Embryonic facial prominence (tissue), 1 donor: Measurements from ENCODE around the gene YIPF2.
"Not testable (repeated sequence)": the region's sequence is repeated elsewhere in the genome, so short reads cannot be mapped to it uniquely, and the experiment has no call there.

Experiments
- DNase-seq: peaks from one replicate; pipeline ENCODE4 v3.0.0-alpha.2; 2016; ENCODE audit errors: extremely low spot score

Gene YIPF2

DNA sequence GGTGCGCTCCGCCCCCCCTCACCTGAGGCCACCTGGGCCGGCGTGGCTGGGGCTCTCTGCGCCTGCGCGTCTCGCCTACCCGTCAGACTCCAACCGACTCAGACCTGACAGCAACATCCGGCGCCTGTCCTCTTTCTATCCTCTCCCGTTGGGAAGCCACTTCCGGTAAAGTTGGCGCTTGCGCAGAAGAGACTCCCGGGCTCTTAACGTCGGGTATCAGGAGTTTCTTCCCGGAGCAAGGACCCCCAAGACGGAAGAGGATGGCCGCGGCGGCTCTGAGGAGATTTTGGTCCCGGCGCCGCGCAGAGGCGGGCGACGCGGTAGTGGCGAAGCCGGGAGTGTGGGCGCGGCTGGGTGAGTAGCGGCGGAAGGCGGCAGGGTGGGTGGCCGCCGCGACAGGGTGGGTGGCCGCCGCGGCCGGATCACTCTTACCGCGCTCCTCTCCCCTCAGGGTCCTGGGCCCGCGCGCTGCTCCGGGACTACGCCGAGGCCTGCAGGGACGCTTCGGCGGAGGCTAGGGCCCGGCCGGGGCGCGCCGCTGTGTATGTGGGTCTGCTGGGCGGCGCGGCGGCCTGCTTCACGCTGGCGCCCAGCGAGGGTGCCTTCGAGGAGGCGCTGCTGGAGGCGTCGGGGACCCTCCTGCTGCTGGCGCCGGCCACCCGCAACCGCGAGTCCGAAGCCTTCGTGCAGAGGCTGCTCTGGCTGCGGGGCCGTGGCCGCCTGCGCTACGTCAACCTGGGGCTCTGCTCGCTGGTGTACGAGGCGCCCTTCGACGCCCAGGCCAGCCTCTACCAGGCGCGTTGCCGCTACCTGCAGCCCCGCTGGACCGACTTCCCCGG, at the start of gene YIPF2, which contains the start of gene TIMM29:
Gene YIPF2 (minus strand): TSS at position 77 of the 839 bp plus-strand sequence. CDS start 229 bp downstream, outside the sequence.
Gene TIMM29 (plus strand): TSS at position 249 of the 839 bp plus-strand sequence. CDS start 12 bp downstream, at position 261.
- peak; percentile 98 for DNase-seq

GRCh38 chr19:10977742-10978092, 49.3 kb upstream of the YIPF2 start:
- DNase-seq, result no peak

GRCh38 chr19:10976131-10976892, 47.9 kb upstream of the YIPF2 start:
- DNase-seq, result no peak

DNA sequence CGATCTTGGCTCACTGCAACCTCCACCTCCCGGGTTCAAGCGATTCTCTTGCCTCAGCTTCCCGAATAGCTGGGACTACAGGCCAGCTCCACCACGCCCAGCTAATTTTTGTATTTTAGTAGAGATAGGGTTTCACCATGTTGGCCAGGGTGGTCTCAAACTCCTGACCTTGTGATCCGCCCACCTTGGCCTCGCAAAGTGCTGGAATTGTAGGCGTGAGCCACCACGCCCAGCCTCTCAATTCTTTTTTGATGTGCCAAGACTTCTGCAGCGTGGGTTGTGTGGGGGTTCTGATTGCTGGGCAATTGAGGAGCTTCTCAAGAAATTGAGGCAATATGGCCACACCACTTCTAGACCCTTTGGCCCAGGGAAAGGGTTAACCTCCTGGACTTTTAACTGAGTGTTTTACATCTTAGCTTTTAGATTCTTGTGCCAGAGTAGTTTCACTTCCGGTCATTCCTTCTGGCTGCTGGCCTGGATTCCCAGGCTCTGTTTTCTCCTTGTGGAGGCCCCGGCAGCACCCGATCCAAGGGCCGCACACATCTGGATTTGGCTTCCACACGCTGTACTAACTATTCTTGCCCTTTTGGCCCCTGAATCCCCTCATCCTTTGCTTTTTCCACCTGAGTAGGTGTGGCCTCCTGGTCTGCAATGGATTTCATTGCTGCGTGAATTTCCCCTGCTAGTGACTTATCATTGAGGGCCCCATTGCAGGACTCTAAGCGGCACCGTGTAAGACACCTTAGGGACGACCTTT, 47.1 kb upstream of the YIPF2 start:
- no peak for DNase-seq

GRCh38 chr19:10971107-10971726, 42.8 kb upstream of the YIPF2 start:
- DNase-seq, result no peak

DNA sequence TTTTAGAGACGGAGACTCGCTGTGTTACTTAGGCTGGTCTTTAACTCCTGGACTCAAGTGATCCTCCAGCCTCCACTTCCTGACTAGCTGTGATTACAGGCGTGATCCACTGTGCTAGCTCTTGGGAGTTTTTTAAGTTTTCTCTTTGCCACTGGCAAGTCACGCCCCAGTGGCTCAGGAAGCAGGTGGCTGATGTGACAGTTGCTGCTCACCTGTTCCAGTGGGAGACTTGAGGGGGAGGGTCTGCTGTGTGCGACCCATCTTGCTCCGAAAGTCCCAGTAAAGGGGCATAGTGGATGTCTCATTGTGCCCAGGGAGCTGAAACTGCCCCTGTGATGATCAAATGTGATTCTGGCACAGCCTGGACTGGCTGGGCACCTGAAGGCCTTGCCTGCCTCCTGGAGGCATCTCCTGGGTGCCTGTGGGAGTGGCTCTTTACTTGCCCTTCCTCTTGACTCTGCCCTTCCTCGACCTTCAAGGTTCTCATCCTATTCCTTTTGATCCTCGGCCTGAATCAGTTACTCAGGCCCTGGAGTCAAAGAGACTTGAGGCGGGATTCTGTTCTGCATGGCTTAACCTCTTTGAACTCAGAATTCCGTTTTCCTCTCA, 40.2 kb upstream of the YIPF2 start:
- DNase-seq, result no peak

DNA sequence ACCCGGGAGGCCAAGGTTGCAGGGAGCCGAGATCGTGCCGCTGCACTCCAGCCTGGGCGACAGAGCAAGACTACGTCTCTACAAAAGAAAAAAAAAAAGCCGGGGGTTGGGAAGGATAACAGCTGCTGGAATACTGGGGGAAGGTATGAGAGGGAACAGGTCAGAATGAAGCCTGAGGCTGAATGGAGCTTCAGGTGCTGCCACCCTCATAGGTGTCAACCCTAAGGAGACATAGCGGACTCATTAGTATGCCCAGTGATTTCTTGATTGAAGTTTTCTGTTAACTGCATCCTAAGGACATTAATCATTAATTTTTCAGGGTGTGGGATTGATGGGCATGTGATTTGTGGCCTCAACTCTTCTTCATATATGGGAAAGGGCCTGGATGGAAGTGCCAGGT, 38.4 kb upstream of the YIPF2 start:
- DNase-seq, result no peak

GRCh38 chr19:10965398-10965797, 37.0 kb upstream of the YIPF2 start:
- DNase-seq, result no peak

- no peak for DNase-seq
Observed at GRCh38 chr19:10964903-10965302, 36.5 kb upstream of the YIPF2 start.

GRCh38 chr19:10963865-10964264, 35.4 kb upstream of the YIPF2 start:
- DNase-seq, result no peak

GRCh38 chr19:10962863-10963262, 34.4 kb upstream of the YIPF2 start:
- DNase-seq, result no peak

DNA sequence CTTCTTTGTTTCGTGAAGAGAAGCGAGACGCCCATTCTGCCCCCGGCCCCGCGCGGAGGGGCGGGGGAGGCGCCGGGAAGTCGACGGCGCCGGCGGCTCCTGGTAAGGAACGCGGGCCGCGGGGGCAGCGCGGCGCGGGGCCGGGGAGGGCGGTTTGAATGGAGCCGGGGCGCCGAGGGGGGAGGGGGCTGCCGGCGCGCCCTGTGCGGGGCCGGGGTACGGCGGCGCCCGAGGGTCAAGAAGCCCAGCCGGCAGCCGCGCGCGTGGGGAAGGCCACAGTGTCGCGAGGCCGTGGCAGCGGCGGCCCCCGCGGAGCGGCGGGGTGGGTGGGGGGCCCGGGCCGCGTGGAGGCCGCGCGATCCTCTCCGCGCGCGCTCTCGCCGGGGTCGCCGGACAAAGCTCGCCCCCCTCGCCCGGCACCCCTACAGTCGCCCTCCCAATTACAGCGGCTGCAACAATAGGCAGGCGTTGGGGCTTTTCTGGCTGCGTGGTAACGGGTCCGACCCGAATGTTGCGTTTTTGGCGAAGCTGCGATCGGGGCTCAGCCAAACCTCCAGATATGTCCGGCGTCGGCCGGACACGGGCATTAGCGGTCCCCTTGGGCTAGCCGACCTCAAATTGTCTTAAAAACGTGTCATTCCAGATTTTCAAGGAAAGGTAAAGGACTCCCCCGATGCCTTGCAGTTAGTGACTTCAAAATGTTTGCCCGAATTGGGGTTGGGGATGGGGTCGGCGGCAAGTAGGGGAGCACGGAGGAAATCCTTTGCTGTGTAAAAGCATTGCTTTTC, 32.8 kb upstream of the YIPF2 start:
- no peak for DNase-seq

GRCh38 chr19:10960314-10961072, 32.1 kb upstream of the YIPF2 start, which contains the start of gene SMARCA4:
TSS of gene SMARCA4 (plus strand) at chr19:10961030. CDS start at chr19:10984152, 23,122 bp downstream.
- peak; percentile 93 for DNase-seq

- not testable (repeated sequence) for DNase-seq
Observed at GRCh38 chr19:10959277-10959968, 31.0 kb upstream of the YIPF2 start.

DNA sequence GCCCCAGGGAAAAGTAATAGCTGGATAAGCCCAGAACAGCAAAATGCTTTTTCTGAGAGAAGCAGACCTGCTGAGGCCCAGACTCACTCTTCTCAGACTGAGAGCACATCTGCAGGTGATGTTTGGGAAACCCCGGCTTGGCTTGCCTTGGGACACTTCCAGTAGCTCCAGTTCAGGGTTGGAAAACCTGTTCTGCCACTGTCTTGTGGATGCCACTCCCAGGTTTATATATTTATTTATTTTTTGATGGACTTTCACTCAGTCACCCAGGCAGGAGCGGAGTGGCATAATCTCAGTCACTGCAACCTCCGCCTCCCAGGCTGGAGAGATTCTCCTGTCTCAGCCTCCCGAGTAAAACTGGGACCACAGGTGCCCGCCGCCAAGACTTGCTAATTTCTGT, 24.4 kb upstream of the YIPF2 start:
- DNase-seq, result no peak

DNA sequence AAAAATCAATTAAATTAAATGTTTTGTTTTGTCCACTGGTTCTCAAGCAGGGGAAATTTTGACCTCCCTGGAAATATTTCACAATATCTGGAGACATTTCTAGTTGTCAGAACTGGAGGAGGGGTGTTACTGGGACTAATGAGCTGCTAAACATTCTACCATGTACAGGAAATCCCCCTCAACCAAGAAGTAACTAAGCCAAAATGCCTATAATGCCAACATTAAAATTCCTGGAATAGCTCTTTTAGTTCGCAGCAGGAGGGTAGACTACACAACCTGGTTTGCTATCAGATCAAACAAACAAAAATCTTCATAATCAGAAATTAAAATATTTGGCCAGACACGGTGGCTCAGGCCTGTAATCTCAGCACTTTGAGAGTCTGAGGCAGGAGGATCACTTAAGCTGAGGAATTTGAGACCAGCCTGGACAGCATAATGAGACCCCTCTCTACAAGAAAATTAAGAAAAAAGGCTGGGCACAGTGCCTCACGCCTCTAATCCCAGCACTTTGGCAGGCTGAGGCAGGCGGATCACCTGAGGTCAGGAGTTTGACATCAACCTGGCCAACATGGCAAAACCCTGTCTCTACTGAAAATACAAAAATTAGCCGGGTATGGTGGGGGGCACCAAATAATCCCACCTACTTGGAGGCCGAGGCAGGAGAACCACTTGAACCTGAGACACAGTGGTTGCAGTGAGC, 18.7 kb upstream of the YIPF2 start:
- no peak for DNase-seq

GRCh38 chr19:10945264-10945663, 16.8 kb upstream of the YIPF2 start:
- no peak for DNase-seq

GRCh38 chr19:10943412-10943811, 15.0 kb upstream of the YIPF2 start:
- not testable (repeated sequence) for DNase-seq
